IPS-18a (cell line): ENCODE data around the gene PPP1R14C.
"Not testable (repeated sequence)": the region's sequence is repeated elsewhere in the genome, so short reads cannot be mapped to it uniquely, and the experiment has no call there.

ENCODE experiments used
- H3K27ac ChIP-seq: one replicate; pipeline ENCODE4 v1.5.1; 2013; ENCODE audit warnings: low read length
- H3K27me3 ChIP-seq: one replicate; pipeline ENCODE4 v1.6.1; 2013; ENCODE audit warnings: mild to moderate bottlenecking, low read length; ENCODE audit not compliant: control insufficient read depth, insufficient read depth
- H3K36me3 ChIP-seq: one replicate; pipeline ENCODE4 v1.6.1; 2013; ENCODE audit warnings: low read depth, low read length; ENCODE audit not compliant: control insufficient read depth
- H3K4me1 ChIP-seq: one replicate; pipeline ENCODE4 v1.6.1; 2013; ENCODE audit warnings: low read depth, low read length; ENCODE audit not compliant: control insufficient read depth
- H3K4me3 ChIP-seq: one replicate; pipeline ENCODE4 v1.5.1; 2013; ENCODE audit warnings: low read length
- H3K9ac ChIP-seq: one replicate; pipeline ENCODE4 v1.6.1; 2013; ENCODE audit warnings: mild to moderate bottlenecking, low read length, moderate library complexity
- H3K9me3 ChIP-seq: one replicate; pipeline ENCODE4 v1.6.1; 2013; ENCODE audit warnings: low read depth, low read length; ENCODE audit not compliant: control insufficient read depth

PPP1R14C gene

DNA sequence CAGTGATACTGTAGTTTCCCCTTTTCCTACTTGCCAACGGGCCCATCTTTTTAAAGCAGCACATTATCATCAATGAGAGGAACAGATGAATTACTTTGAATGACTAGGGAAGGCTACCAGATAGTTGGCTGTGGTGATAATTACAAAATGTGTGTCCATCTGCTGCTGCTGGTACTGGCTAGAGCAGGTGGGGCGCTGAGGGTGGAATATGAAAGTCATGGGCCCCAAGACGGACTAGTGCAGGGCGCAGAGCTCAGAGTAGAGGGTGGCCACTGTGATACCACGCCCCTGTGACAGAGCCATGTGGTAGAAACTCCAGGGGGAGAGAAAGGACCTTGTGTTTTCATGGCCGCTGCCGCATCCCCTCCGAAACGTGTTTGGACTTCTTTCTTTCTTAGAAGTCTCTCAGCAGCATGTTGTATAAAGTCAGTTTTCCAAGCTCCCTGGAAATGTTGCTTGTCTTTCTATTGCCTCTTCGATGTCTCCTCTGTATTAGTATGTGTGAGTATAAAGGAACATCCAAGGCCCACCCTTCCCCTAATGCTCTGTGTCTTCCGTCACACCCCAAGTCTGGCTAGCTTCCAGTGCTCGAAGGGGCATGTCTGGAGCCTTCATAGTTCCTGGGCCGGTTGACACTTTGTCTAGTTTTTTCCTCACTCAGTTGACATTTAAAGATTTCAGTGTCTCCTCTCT is 88.1 kb downstream of the PPP1R14C start:
- no peak overlapping the region for H3K4me3 ChIP-seq
- no peak overlapping the region for H3K27ac ChIP-seq
- peaks cover 18% of the 10 kb centered on the region for H3K4me1 ChIP-seq
- no peaks in the 10 kb centered on the region for H3K36me3 ChIP-seq
- no peak overlapping the region for H3K9ac ChIP-seq
- peaks cover 24% of the 10 kb centered on the region for H3K27me3 ChIP-seq
- H3K9me3 ChIP-seq = no peaks in the 10 kb centered on the region

DNA sequence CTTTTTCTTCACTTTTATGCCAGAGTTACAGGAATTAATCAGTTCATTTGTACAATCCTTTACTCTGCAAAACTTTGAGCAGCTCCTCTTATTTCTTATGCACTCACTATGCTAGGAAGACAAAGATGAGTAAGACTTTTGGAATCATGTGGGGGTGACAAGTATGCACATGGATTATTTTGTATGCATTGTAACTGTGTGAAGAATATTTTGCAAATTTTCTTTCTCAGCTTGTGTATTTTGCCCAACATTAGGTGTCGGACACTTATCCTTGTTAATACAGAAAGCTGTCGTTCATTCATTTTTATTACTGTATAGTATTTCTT is 88.6 kb downstream of the PPP1R14C start:
- Histone ChIP-seq H3K9me3 (no peaks in the 10 kb centered on the region), H3K36me3 (no peaks in the 10 kb centered on the region), H3K4me3 (no peak overlapping the region), H3K27me3 (peaks cover 24% of the 10 kb centered on the region), H3K27ac (no peak overlapping the region), H3K9ac (no peak overlapping the region), H3K4me1 (peaks cover 13% of the 10 kb centered on the region)

DNA sequence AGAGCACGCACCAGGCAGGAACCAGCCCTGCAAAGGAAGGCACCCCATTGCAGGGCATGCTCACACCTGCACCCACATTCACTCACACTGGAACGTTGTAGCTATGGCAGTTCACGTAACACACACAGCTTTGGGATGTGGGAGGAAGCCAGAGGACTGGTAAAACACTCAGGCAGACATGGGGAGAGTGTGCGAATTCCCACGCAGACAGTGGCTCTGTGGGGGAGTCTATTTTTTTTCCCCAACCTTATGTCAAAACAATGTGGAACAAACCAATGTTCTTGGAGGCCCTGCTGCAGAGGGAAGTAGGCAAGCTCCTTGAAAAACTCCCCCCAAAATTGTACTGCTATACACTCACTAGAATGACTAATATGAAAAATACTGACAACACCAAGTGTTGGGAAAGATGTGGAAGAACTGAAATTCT is 91.0 kb downstream of the PPP1R14C start:
- peaks cover 4% of the 10 kb centered on the region for H3K27me3 ChIP-seq
- H3K9ac ChIP-seq = no peak overlapping the region
- H3K4me1 ChIP-seq = no peaks in the 10 kb centered on the region
- no peak overlapping the region for H3K4me3 ChIP-seq
- H3K9me3 ChIP-seq = no peaks in the 10 kb centered on the region
- H3K27ac ChIP-seq = no peak overlapping the region
- no peaks in the 10 kb centered on the region for H3K36me3 ChIP-seq

GRCh38 chr6:150235218-150235617 is 92.4 kb downstream of the PPP1R14C start:
- no peaks in the 10 kb centered on the region for H3K36me3 ChIP-seq
- no peak overlapping the region for H3K9ac ChIP-seq
- H3K4me1 ChIP-seq = no peaks in the 10 kb centered on the region

DNA sequence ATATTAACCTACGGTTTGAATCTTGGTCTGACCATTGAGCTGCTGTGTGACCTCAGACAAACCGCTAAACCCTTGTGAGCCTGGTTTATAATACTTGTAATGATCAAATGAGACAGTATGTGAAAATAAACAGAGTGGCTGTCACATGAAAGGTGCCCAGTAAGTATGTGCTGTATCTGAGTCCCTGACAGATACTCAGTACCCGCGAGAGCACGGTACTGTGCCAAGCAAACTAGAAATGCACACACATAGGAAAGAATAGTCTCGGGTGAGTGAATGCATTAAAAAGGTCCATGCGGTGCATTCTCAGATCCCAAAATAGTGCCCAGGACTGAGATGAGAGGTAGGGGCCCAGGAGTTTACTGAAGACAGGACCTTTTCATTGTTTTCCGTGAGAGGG is 93.3 kb downstream of the PPP1R14C start:
- Histone ChIP-seq H3K9me3 (no peaks in the 10 kb centered on the region), H3K9ac (no peak overlapping the region), H3K4me1 (no peaks in the 10 kb centered on the region), H3K4me3 (no peak overlapping the region), H3K36me3 (no peaks in the 10 kb centered on the region), H3K27ac (no peak overlapping the region), H3K27me3 (no peaks in the 10 kb centered on the region)

More at GRCh38 chr6:150235218-150235617, 92.4 kb downstream of the PPP1R14C start:
- Histone ChIP-seq H3K27me3 (no peaks in the 10 kb centered on the region), H3K9me3 (no peaks in the 10 kb centered on the region), H3K4me3 (no peak overlapping the region), H3K27ac (no peak overlapping the region)

DNA sequence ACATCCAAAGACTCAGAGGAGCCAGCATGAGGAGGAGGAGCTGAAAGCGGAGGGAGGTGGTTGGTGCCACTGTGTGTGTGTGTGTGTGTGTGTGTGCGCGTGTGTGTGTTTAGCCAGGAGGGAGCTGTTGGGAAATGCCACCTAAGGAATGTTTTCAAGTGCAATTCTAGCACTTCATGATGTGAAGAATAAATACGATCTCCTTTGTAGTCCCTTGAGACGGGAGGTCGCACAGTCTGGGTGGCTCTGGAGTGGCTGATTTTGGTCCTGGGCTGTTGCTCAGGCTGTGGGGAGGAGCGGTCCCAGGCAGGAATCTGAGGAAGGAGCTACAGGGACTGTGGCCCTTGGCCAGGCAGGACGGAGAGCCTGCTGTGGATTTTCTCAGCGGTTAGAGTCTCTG is 93.7 kb downstream of the PPP1R14C start:
- Histone ChIP-seq H3K4me3 (no peak overlapping the region), H3K27ac (no peak overlapping the region), H3K36me3 (no peaks in the 10 kb centered on the region), H3K27me3 (no peaks in the 10 kb centered on the region), H3K9me3 (no peaks in the 10 kb centered on the region), H3K9ac (no peak overlapping the region), H3K4me1 (no peaks in the 10 kb centered on the region)

- no peaks in the 10 kb centered on the region for H3K9me3 ChIP-seq
- no peaks in the 10 kb centered on the region for H3K27me3 ChIP-seq
- no peak overlapping the region for H3K4me3 ChIP-seq
- no peaks in the 10 kb centered on the region for H3K4me1 ChIP-seq
- H3K36me3 ChIP-seq = no peaks in the 10 kb centered on the region
- no peak overlapping the region for H3K27ac ChIP-seq
- H3K9ac ChIP-seq = no peak overlapping the region
Measured at GRCh38 chr6:150237626-150238025, 94.8 kb downstream of the PPP1R14C start.

GRCh38 chr6:150238336-150238741 is 95.5 kb downstream of the PPP1R14C start:
- H3K9ac ChIP-seq = no peak overlapping the region
- H3K27ac ChIP-seq = no peak overlapping the region
- no peaks in the 10 kb centered on the region for H3K36me3 ChIP-seq
- no peaks in the 10 kb centered on the region for H3K9me3 ChIP-seq
- H3K4me1 ChIP-seq = no peaks in the 10 kb centered on the region
- no peaks in the 10 kb centered on the region for H3K27me3 ChIP-seq
- H3K4me3 ChIP-seq = no peak overlapping the region

DNA sequence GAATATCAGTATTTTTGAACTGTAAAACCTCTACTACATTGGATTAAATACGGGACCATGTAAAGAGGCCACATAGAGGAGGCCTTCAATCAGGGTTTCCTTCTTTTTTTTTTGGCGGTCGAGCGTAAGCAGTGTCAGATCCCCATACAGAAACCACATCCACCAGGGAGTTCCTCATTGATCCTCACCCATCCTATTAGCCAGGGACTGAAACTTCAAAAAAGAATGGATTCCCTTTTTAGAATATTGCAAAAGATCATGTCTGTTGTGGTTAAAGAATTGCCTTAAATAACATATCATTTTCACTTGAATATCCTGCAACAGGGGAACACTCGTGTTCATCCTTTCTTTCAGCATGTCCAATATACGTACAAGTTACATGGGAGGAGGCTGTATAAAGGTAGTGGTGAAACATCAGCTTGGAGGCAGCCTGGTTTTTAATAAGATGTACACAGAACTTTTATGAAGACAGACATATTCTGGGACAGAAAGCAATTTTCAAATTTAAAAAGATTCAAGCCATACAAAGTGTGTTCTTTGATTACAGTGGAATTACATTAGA is 96.1 kb downstream of the PPP1R14C start:
- no peak overlapping the region for H3K4me3 ChIP-seq
- H3K27me3 ChIP-seq = no peaks in the 10 kb centered on the region
- no peak overlapping the region for H3K27ac ChIP-seq
- H3K9ac ChIP-seq = no peak overlapping the region
- no peaks in the 10 kb centered on the region for H3K4me1 ChIP-seq
- H3K9me3 ChIP-seq = no peaks in the 10 kb centered on the region
- no peaks in the 10 kb centered on the region for H3K36me3 ChIP-seq

GRCh38 chr6:150241756-150242155 is 98.9 kb downstream of the PPP1R14C start:
- H3K4me1 ChIP-seq, H3K9ac ChIP-seq, H3K9me3 ChIP-seq, H3K4me3 ChIP-seq, H3K27ac ChIP-seq, H3K36me3 ChIP-seq, H3K27me3 ChIP-seq: not testable (repeated sequence)

DNA sequence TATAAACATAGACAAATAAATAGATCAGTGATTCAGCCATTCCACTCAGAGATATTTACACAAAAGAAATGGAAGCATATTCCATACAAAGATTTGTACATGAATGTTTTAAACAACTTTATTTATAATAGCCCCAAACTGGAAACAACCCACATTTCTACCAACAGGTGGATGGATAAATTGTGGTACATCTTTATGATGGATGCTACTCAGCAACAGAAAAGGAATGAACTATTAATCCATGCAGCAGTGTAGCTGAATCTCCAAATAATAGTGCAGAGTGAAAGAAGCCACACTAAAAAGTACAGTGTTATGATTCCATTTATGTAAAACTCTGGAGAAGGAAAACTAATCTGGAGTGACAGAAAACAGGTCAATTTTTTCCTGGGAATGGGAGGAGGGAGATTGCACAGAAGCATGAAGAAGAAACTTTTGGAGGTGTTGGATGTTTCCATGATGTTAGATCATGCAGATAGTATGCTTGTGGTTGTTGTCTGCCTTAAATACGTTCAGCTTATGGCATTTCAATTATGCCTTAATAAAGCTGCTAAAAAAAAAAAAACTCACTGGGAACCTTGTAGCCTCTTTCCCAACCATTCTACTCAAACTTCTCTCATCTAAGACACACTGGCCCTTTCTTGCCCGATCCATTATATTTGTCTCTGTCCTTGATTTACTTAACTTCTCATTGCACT is 100.9 kb downstream of the PPP1R14C start:
- Histone ChIP-seq H3K27ac (no peak overlapping the region), H3K36me3 (no peaks in the 10 kb centered on the region), H3K27me3 (no peaks in the 10 kb centered on the region), H3K9ac (no peak overlapping the region), H3K4me3 (no peak overlapping the region), H3K4me1 (no peaks in the 10 kb centered on the region), H3K9me3 (no peaks in the 10 kb centered on the region)
